A549 treated with GW870086 at 1 μM for 4 hours (cell line): ENCODE results near the gene GIMAP2. TPM values are rescaled to one million over a fixed set of nuclear protein-coding genes. Genes with fewer than 3 reads are reported as not detected.

Source experiments
- total RNA-seq: library from RNA; stranded (reverse); fragments of 200-300 nt; extraction: Qiagen RNA extraction; gene quantifications from 5 replicates; pipeline ENCODE4 v1.2.3, GENCODE V29; 2022; ENCODE audit warnings: low read depth

GIMAP2 gene
- total RNA-seq, result 0.08 TPM in 1 of 5 replicates, not detected in the others

DNA sequence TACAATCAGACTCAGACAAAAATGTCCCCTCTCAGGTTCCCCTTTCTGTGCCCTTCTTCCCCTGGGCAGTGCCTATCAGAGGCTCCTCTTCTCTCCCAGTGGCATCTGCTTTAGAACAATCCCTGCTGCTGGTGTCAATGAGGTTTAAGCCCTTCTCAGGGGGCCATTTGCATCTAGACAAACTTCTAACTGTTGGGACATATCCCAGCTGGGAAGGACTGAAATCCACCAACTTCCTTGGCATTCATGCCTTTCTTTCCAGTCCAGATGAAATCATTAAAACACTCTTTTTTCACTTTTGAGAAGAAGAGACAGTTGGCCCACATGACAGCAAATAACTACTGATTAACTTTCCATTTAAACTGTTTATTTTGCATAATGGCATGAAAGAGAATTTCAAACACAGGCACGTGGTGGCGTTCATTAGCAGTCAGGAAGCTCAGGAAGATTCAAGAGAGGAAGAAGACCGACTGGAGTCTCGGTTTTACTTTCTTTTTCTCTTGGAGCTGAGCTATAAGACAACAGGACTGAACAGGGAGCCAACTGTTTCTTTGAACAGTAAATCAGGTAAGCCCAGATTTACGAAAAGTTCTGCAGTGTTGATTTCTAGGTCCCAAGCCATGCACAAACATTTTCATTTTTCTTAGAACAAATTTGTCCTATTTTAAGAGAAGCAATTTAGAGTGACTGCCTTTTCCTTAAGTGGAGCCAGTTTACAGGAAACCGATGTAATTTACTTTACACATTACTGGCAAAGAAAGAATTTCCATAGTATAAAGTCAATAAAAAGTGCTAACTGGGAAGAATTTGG, at the start of gene GIMAP2:
GIMAP2 (plus strand) TSS at position 488 of the 811 bp plus-strand sequence. CDS start 1,354 bp downstream, outside the sequence.

DNA sequence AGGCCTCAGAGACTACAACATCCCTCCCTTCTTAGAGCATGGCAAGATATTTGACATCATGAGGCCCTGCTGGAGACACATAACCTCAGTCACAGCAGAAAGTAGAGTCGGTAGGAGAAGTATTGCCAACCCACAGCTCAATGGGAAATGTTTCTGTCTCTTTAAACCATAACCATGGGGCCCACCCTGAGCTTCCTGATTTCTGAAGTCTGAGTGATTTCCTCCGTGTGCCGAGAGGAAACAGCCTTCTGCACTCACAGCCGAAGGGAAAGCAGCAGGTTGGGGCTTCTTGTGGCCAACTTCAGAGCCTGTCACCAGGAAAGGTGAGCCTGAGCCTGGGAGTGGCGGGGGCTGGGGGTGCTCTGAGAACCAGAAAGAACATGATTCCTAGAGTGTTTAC, 30.9 kb downstream of the GIMAP2 start, which contains the start of gene GIMAP1:
GIMAP1 (plus strand) TSS at position 246 of the 400 bp plus-strand sequence. CDS start 2,435 bp downstream, outside the sequence.

DNA sequence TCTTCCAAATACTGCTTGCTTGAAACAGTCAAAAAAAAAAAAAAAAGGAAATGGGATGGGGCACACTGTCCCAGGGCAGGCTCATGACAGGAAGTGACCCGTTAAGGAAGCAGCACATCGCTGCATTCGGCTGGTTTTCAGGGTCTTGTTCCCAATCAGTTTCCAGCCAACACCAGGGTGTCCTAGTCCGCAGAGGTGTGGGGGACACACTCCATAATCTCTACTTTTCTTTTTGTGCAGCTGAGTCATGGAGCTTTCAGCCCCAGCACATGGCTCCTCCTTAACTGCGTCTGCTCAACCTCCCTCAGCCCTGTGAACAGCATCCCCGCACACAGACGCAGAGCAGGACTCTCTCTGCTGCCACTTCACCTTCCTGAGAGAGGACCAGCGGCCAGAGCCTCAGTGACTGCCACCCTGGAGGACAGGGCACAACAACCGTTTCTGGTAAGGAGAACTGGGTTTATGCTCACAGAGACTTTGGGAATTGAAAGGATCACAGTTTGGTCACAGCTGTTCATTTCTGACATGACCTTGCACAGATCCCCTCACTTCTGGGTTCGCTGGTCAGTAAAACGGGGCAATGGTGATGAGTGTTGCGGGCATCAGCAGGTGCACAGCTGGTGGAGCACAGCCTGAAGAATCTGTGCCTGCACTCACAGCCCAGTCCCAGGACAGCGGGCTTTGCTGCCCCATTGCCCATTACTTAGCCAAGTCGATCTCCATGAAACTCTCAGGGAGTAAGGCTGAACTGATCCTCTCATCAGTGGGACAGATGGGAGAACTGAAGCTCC, 52.0 kb downstream of the GIMAP2 start, which contains the start of gene GIMAP5:
GIMAP5 (plus strand) TSS at position 154 of the 791 bp plus-strand sequence. CDS start 3,467 bp downstream, outside the sequence.

Other genes starting within 250 kb of the GIMAP2 start
- gene GIMAP8, start 235.1 kb upstream of the GIMAP2 start, total RNA-seq, result not detected in 5 replicates
- gene GIMAP7, start 170.8 kb upstream of the GIMAP2 start, total RNA-seq, result not detected in 5 replicates
- not detected in 5 replicates for gene GIMAP4, start 118.3 kb upstream of the GIMAP2 start, total RNA-seq
- not detected in 5 replicates for gene GIMAP6, start 53.3 kb upstream of the GIMAP2 start, total RNA-seq
- gene GIMAP1, start 30.9 kb downstream of the GIMAP2 start, total RNA-seq, result not detected in 5 replicates
- 0.14 TPM in 1 of 5 replicates, not detected in the others for gene GIMAP5, start 51.7 kb downstream of the GIMAP2 start, total RNA-seq
- 0.11 TPM in 1 of 5 replicates, not detected in the others for gene TMEM176B, start 114.7 kb downstream of the GIMAP2 start, total RNA-seq
- not detected in 5 replicates for gene TMEM176A, start 115.1 kb downstream of the GIMAP2 start, total RNA-seq
- gene AOC1, start 166.8 kb downstream of the GIMAP2 start, total RNA-seq, result not detected in 5 replicates